GM21619 (cell line): Measurements from ENCODE around the gene DET1.

Experiments
- ATAC-seq: cut with Tn5 transposase; IDR thresholded peaks from one replicate; pipeline ENCODE4 v1.9.1; 2021; ENCODE audit not compliant: unreplicated experiment

DET1 gene

GRCh38 chr15:88467935-88468528, 78.4 kb downstream of the DET1 start:
- no peak for ATAC-seq

GRCh38 chr15:88467073-88467934, 79.2 kb downstream of the DET1 start, which contains the start of the genes MRPL46 and MRPS11:
Gene MRPL46 (minus strand): TSS chr15:88467388. CDS start chr15:88467377, 11 bp downstream.
Gene MRPS11 (plus strand): TSS chr15:88467708. CDS start chr15:88467718, 10 bp downstream.
- ATAC-seq = peak; percentile 87

GRCh38 chr15:88465633-88466224, 80.8 kb downstream of the DET1 start:
- ATAC-seq = no peak

GRCh38 chr15:88463870-88464532, 82.5 kb downstream of the DET1 start:
- no peak for ATAC-seq
